ENCODE measurements around the gene GPC1. TPM values are rescaled to one million over a fixed set of nuclear protein-coding genes. Genes with fewer than 3 reads are reported as not detected.

The GPC1 gene
- total and polyA plus RNA-seq, 2 donors (not counting 1 experiment from before 2014, with no cell fraction given) = 147 to 218 TPM

DNA sequence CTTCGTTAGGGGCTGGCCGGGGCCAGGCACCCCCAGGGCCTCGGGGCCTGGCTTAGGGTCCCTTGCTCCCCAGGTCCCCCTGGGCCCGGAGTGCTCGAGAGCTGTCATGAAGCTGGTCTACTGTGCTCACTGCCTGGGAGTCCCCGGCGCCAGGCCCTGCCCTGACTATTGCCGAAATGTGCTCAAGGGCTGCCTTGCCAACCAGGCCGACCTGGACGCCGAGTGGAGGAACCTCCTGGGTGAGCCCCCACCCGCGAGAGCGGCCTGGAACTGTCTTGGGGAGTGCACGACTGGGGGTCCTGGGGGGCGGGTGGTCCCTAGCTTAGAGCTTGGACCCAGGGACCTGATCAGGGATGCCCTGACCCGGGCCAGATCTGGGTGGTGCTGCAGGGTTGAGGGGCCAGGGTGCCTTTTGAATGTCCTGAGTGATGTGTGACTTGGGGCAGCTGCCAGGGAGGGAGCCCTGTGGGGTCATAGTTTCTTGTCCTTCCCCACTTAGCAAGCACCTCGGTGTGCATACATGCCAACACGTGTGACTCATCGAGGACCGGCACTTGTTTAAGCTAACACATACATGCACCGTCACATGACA is 27.9 kb downstream of the GPC1 start:
- peaks cover 42% of the 10 kb centered on the region for H3K36me3 ChIP-seq (ENCODE audit: control insufficient read depth, insufficient read depth, low read length)
- no peaks in the 10 kb centered on the region for H3K27me3 ChIP-seq (ENCODE audit: control insufficient read depth, insufficient read depth, low read length)
- no peak overlapping the region for H3K9ac ChIP-seq (ENCODE audit: insufficient read depth, low read length)
- H3K79me2 ChIP-seq (ENCODE audit: control insufficient read depth, insufficient read depth, low read length) = no peaks in the 10 kb centered on the region
- DNase-seq (ENCODE audit: low read depth in 2 of 2) = no peak
- no peak overlapping the region for H3K4me2 ChIP-seq (ENCODE audit: extremely low read depth, insufficient read depth, low read length)
- no peaks in the 10 kb centered on the region for H3K4me1 ChIP-seq (ENCODE audit: control insufficient read depth, extremely low read depth, insufficient read depth, low read length)
- no peak overlapping the region for H3K27ac ChIP-seq (ENCODE audit: insufficient read depth, low read length)
- H3K9me3 ChIP-seq (ENCODE audit: control insufficient read depth, insufficient read depth, low read depth, low read length) = no peaks in the 10 kb centered on the region
- H3K4me3 ChIP-seq (replicated peaks in 1 of 4; ENCODE audit: control extremely low read depth in 1 of 4, insufficient read depth in 1 of 4, low read depth in 3 of 4, low read length in 4 of 4) = no peak overlapping the region
- TF ChIP-seq, protein P1, sequence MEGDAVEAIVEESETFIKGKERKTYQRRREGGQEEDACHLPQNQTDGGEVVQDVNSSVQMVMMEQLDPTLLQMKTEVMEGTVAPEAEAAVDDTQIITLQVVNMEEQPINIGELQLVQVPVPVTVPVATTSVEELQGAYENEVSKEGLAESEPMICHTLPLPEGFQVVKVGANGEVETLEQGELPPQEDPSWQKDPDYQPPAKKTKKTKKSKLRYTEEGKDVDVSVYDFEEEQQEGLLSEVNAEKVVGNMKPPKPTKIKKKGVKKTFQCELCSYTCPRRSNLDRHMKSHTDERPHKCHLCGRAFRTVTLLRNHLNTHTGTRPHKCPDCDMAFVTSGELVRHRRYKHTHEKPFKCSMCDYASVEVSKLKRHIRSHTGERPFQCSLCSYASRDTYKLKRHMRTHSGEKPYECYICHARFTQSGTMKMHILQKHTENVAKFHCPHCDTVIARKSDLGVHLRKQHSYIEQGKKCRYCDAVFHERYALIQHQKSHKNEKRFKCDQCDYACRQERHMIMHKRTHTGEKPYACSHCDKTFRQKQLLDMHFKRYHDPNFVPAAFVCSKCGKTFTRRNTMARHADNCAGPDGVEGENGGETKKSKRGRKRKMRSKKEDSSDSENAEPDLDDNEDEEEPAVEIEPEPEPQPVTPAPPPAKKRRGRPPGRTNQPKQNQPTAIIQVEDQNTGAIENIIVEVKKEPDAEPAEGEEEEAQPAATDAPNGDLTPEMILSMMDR (conservative IDR thresholded peaks at IDR 0.05 in 1 of 2, IDR thresholded peaks at IDR 0.05 in 1 of 2; ENCODE audit: low read depth in 1 of 2, low read length in 2 of 2) = no peak
- TF ChIP-seq EZH2 (IDR thresholded peaks at IDR 0.05; ENCODE audit: low read length, missing control alignments) = no peak
- no peaks in the 10 kb centered on the region for H4K20me1 ChIP-seq (ENCODE audit: control insufficient read depth, extremely low read depth, insufficient read depth, low read length)
- H2AFZ ChIP-seq (ENCODE audit: low read length) = no peak overlapping the region

DNA sequence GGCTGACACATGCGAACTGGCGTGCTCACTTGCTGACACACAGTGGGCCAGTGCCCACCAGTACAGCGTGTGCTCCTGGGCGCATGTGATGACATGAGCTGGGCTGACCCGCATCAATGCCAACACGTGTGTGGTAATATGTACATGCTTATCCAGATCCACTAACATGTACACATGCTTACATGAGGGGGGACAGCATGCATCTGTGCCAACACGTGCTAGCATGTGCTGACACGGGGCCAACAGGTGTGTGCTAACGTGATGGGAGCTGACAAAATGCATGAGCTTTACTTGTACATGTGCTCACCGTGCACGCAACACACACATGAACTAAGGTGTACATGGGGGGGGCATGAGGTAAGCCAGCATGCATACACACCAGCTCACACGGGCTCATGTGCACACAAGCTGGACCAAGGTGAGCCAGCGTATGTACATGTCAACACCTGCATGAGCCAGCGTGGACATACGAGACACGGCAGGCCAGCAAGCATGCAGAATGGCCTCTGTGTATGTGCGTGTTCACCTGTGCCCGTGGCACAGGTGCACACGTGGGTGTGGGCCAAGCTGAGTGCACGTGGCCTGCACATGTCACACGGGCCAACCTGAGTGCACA is 28.5 kb downstream of the GPC1 start:
- Histone ChIP-seq H4K20me1 (ENCODE audit: control insufficient read depth, extremely low read depth, insufficient read depth, low read length) (no peaks in the 10 kb centered on the region), H3K9ac (ENCODE audit: insufficient read depth, low read length) (no peak overlapping the region), H3K9me3 (ENCODE audit: control insufficient read depth, insufficient read depth, low read depth, low read length) (no peaks in the 10 kb centered on the region), H2AFZ (ENCODE audit: low read length) (no peak overlapping the region), H3K4me3 (replicated peaks in 1 of 4; ENCODE audit: control extremely low read depth in 1 of 4, insufficient read depth in 1 of 4, low read depth in 3 of 4, low read length in 4 of 4) (no peak overlapping the region), H3K4me1 (ENCODE audit: control insufficient read depth, extremely low read depth, insufficient read depth, low read length) (no peaks in the 10 kb centered on the region), H3K36me3 (ENCODE audit: control insufficient read depth, insufficient read depth, low read length) (peaks cover 42% of the 10 kb centered on the region), H3K4me2 (ENCODE audit: extremely low read depth, insufficient read depth, low read length) (no peak overlapping the region), H3K27ac (ENCODE audit: insufficient read depth, low read length) (no peak overlapping the region), H3K79me2 (ENCODE audit: control insufficient read depth, insufficient read depth, low read length) (no peaks in the 10 kb centered on the region), H3K27me3 (ENCODE audit: control insufficient read depth, insufficient read depth, low read length) (no peaks in the 10 kb centered on the region)
- no peak for DNase-seq (ENCODE audit: low read depth in 2 of 2)
- TF ChIP-seq, protein P1 (conservative IDR thresholded peaks at IDR 0.05 in 1 of 2, IDR thresholded peaks at IDR 0.05 in 1 of 2; ENCODE audit: low read depth in 1 of 2, low read length in 2 of 2) = no peak
- no peak for TF ChIP-seq EZH2 (IDR thresholded peaks at IDR 0.05; ENCODE audit: low read length, missing control alignments)

DNA sequence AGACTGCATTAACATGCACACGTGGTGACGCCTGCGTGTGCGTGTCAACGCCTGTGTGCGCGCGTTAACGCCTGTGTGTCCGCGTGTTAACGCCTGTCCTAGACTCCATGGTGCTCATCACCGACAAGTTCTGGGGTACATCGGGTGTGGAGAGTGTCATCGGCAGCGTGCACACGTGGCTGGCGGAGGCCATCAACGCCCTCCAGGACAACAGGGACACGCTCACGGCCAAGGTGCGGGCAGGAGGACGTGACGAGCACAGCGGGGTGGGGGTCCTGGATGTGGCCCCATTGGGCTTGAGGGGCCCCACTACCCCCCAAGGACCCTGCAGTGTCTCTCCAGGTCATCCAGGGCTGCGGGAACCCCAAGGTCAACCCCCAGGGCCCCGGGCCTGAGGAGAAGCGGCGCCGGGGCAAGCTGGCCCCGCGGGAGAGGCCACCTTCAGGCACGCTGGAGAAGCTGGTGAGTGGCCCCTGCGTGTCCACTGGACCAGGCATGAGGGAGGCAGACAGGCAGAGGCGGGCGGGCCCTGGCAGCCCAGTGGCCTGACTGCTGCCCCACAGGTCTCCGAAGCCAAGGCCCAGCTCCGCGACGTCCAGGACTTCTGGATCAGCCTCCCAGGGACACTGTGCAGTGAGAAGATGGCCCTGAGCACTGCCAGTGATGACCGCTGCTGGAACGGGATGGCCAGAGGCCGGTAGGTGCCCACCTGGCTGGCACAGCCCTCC is 29.2 kb downstream of the GPC1 start:
- H3K36me3 ChIP-seq (ENCODE audit: control insufficient read depth, insufficient read depth, low read length) = peaks cover 42% of the 10 kb centered on the region
- H3K9me3 ChIP-seq (ENCODE audit: control insufficient read depth, insufficient read depth, low read depth, low read length) = no peaks in the 10 kb centered on the region
- no peaks in the 10 kb centered on the region for H3K27me3 ChIP-seq (ENCODE audit: control insufficient read depth, insufficient read depth, low read length)
- H2AFZ ChIP-seq (ENCODE audit: low read length) = no peak overlapping the region
- H4K20me1 ChIP-seq (ENCODE audit: control insufficient read depth, extremely low read depth, insufficient read depth, low read length) = no peaks in the 10 kb centered on the region
- no peak for DNase-seq (ENCODE audit: low read depth in 2 of 2)
- no peak overlapping the region for H3K4me3 ChIP-seq (replicated peaks in 1 of 4; ENCODE audit: control extremely low read depth in 1 of 4, insufficient read depth in 1 of 4, low read depth in 3 of 4, low read length in 4 of 4)
- TF ChIP-seq EZH2 (IDR thresholded peaks at IDR 0.05; ENCODE audit: low read length, missing control alignments) = no peak
- TF ChIP-seq, protein P1 (conservative IDR thresholded peaks at IDR 0.05 in 1 of 2, IDR thresholded peaks at IDR 0.05 in 1 of 2; ENCODE audit: low read depth in 1 of 2, low read length in 2 of 2) = no peak
- H3K4me1 ChIP-seq (ENCODE audit: control insufficient read depth, extremely low read depth, insufficient read depth, low read length) = no peaks in the 10 kb centered on the region
- H3K4me2 ChIP-seq (ENCODE audit: extremely low read depth, insufficient read depth, low read length) = no peak overlapping the region
- no peaks in the 10 kb centered on the region for H3K79me2 ChIP-seq (ENCODE audit: control insufficient read depth, insufficient read depth, low read length)
- no peak overlapping the region for H3K27ac ChIP-seq (ENCODE audit: insufficient read depth, low read length)
- no peak overlapping the region for H3K9ac ChIP-seq (ENCODE audit: insufficient read depth, low read length)

Data from fibroblast of lung (primary cell).